Measurements from ENCODE around the gene RPL10A.
A peak's percentile ranks its signal among the peaks of the same experiment; 100 is the strongest.

DNA sequence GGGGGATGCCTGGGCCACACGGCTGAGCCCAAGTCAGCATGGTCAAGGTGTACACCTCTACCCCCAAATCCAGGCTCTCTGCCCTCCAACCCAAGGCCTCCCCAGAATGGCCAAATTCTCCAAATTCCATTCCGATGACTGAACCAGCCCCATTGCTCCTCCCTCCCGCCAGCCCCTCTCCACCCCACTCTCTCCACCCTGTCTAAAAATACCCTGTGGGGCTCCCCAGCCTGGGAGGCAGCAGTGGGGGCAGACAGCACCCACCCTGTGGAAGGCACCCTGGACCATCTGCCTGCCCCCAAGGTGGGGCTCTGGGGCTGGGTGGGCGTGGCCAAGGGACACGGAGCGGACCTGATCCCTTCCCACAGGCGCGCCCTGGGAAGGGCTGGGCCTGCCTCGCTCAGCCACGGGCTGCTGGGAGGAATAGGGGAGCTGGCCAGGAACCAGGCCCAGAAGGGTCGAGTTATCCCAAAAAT is 17.2 kb downstream of the RPL10A start:
- TF ChIP-seq SIN3A (conservative IDR thresholded peaks at IDR 0.05 in 1 of 2, IDR thresholded peaks at IDR 0.05 in 1 of 2; ENCODE audit: low read depth in 1 of 2, low read length in 2 of 2) (no peak), EGR1 (IDR thresholded peaks at IDR 0.05; ENCODE audit: borderline replicate concordance, low read depth, low read length) (no peak), CEBPB (IDR thresholded peaks at IDR 0.05; ENCODE audit: low read depth, low read length) (no peak), JUN (IDR thresholded peaks at IDR 0.05; ENCODE audit: low read depth, low read length) (peak; percentile 88), YY1 (IDR thresholded peaks at IDR 0.05; ENCODE audit: low read depth, low read length) (peak; percentile 54; the same call in 1 of the 2 replicates), POLR2A (IDR thresholded peaks at IDR 0.05; ENCODE audit: control extremely low read depth in 1 of 2, low read depth in 2 of 2, low read length in 2 of 2) (no peak), ASH2L (IDR thresholded peaks at IDR 0.05; ENCODE audit: low read length) (no peak), EZH2 (IDR thresholded peaks at IDR 0.05; ENCODE audit: low read depth, low read length, severe bottlenecking) (no peak), FOSL1 (IDR thresholded peaks at IDR 0.05; ENCODE audit: insufficient read depth, low read depth, low read length) (no peak), RBBP5 (IDR thresholded peaks at IDR 0.05; ENCODE audit: borderline replicate concordance, low read depth, low read length) (no peak)
- TF ChIP-seq, protein P1, sequence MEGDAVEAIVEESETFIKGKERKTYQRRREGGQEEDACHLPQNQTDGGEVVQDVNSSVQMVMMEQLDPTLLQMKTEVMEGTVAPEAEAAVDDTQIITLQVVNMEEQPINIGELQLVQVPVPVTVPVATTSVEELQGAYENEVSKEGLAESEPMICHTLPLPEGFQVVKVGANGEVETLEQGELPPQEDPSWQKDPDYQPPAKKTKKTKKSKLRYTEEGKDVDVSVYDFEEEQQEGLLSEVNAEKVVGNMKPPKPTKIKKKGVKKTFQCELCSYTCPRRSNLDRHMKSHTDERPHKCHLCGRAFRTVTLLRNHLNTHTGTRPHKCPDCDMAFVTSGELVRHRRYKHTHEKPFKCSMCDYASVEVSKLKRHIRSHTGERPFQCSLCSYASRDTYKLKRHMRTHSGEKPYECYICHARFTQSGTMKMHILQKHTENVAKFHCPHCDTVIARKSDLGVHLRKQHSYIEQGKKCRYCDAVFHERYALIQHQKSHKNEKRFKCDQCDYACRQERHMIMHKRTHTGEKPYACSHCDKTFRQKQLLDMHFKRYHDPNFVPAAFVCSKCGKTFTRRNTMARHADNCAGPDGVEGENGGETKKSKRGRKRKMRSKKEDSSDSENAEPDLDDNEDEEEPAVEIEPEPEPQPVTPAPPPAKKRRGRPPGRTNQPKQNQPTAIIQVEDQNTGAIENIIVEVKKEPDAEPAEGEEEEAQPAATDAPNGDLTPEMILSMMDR (IDR thresholded peaks at IDR 0.05; ENCODE audit: control extremely low read depth in 1 of 3, insufficient read depth in 1 of 3, low read depth in 1 of 3, low read length in 3 of 3), result no peak
- TF ChIP-seq, protein P2, sequence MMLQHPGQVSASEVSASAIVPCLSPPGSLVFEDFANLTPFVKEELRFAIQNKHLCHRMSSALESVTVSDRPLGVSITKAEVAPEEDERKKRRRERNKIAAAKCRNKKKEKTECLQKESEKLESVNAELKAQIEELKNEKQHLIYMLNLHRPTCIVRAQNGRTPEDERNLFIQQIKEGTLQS (IDR thresholded peaks at IDR 0.05; ENCODE audit: insufficient read depth, low read depth, low read length), result peak; percentile 52; the same call in 1 of the 2 replicates

Data from H1 (cell line).